BJ (cell line): ENCODE data around the gene NABP1. TPM values are rescaled to one million over a fixed set of nuclear protein-coding genes. Genes with fewer than 3 reads are reported as not detected.
A peak's percentile ranks its signal among the peaks of the same experiment; 100 is the strongest.

Source experiments
- CTCF ChIA-PET: fragments of 350-600 bp; formaldehyde crosslinking; extraction: SDS; loops from one replicate; lab custom pipeline; 2021; ENCODE audit warnings: antibody characterized with exemption, inconsistent platforms; lab: Yijun Ruan, JAX
- POLR2A ChIA-PET: fragments of 300-600 bp; sonication (Branson Sonifier 250); formaldehyde crosslinking; extraction: SDS; loops from one replicate; lab custom pipeline; 2021; ENCODE audit warnings: antibody characterized with exemption; lab: Charles Lee
- DNase-seq: peaks from one replicate; pipeline ENCODE4 v3.0.0-alpha.2; 2011; ENCODE audit warnings: low read depth
- H3K27me3 ChIP-seq: 2 replicates; pipeline ENCODE4 v1.6.0; 2011; ENCODE audit warnings: low read length; ENCODE audit not compliant: control insufficient read depth, insufficient read depth
- H3K36me3 ChIP-seq: 2 replicates; pipeline ENCODE4 v1.5.1; 2011; ENCODE audit warnings: low read length; ENCODE audit not compliant: control insufficient read depth, insufficient read depth
- H3K4me3 ChIP-seq: 2 replicates; pipeline ENCODE4 v1.5.1; 2011; ENCODE audit warnings: low read depth, mild to moderate bottlenecking, control low read depth, low read length
- polyA plus RNA-seq: library from polyadenylated mRNA; depleted of rRNA; stranded (reverse); fragments of >200 nt; gene quantifications from 2 replicates; pipeline ENCODE4 v1.2.3, GENCODE V29; 2011
- TF ChIP-seq, protein P1 (sequence below): IDR thresholded peaks from 2 replicates; pipeline ENCODE4 v1.5.1; 2011; ENCODE audit warnings: low read depth, mild to moderate bottlenecking, control low read depth, inconsistent platforms, low read length, moderate library complexity; ENCODE audit not compliant: insufficient read depth

The NABP1 gene
- polyA plus RNA-seq, 1 experiment, result 63.8 TPM

DNA sequence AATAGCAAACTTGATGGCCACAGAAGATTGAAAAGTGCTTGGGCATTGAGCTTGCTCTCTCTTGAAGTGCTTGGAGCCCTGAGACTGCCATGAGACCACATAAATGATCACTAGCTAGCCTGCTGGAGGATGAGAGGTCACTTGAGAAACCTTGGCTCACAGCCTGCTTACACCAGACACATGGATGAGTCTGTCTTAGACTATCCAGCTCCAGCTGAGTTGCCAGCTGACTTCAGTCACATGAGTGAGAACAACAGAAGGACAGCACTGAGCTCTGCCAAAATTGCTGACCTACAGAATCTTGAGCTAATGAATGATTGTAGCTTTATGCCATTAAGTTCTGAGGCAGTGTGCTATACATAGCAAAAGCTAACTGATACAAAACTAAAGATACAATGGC is 18.1 kb downstream of the NABP1 start:
- peak; percentile 73 for DNase-seq
- H3K4me3 ChIP-seq, result no peak overlapping the region
- CTCF ChIA-PET, result interaction anchor here (0.9 to 3.6 kb wide), 5 partner anchors 10 to 466 kb away, joined by 3 to 23 read pairs (median 3); no protein-coding TSS in a partner anchor
- TF ChIP-seq, protein P1, sequence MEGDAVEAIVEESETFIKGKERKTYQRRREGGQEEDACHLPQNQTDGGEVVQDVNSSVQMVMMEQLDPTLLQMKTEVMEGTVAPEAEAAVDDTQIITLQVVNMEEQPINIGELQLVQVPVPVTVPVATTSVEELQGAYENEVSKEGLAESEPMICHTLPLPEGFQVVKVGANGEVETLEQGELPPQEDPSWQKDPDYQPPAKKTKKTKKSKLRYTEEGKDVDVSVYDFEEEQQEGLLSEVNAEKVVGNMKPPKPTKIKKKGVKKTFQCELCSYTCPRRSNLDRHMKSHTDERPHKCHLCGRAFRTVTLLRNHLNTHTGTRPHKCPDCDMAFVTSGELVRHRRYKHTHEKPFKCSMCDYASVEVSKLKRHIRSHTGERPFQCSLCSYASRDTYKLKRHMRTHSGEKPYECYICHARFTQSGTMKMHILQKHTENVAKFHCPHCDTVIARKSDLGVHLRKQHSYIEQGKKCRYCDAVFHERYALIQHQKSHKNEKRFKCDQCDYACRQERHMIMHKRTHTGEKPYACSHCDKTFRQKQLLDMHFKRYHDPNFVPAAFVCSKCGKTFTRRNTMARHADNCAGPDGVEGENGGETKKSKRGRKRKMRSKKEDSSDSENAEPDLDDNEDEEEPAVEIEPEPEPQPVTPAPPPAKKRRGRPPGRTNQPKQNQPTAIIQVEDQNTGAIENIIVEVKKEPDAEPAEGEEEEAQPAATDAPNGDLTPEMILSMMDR, result no peak
- H3K27me3 ChIP-seq, result no peaks in the 10 kb centered on the region
- POLR2A ChIA-PET, result interaction anchor here (0.5 to 0.7 kb wide), 3 partner anchors 20 to 141 kb away, joined by 3 to 14 read pairs (median 4); no protein-coding TSS in a partner anchor
- H3K36me3 ChIP-seq, result no peaks in the 10 kb centered on the region

DNA sequence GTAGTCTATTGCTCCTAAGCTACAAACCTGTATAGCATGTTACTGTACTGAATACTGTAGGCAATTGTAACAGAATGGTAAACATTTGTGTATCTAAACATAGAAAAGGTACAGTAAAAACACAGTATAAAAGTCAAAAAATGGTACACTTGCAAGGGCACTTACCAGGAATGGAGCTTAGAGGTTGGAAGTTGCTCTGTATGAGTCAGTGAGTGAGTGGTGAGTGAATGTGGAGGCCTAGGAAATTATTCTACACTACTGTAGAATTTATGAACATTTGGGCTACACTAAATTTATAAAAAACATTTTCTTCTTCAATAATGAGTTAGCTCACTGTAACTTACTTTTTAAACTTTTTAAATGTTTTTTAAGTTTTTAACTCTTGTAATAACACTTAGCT is 19.0 kb downstream of the NABP1 start:
- no peaks in the 10 kb centered on the region for H3K27me3 ChIP-seq
- ChIA-PET CTCF (interaction anchor here (0.9 to 3.6 kb wide), 4 partner anchors 10 to 141 kb away, joined by 3 to 23 read pairs (median 3); no protein-coding TSS in a partner anchor), POLR2A (interaction anchor here (0.6 to 1.0 kb wide), 3 partner anchors 8 to 115 kb away, joined by 3 to 5 read pairs (median 4); no protein-coding TSS in a partner anchor)
- TF ChIP-seq, protein P1, result no peak
- no peak for DNase-seq
- H3K4me3 ChIP-seq, result no peak overlapping the region
- no peaks in the 10 kb centered on the region for H3K36me3 ChIP-seq

DNA sequence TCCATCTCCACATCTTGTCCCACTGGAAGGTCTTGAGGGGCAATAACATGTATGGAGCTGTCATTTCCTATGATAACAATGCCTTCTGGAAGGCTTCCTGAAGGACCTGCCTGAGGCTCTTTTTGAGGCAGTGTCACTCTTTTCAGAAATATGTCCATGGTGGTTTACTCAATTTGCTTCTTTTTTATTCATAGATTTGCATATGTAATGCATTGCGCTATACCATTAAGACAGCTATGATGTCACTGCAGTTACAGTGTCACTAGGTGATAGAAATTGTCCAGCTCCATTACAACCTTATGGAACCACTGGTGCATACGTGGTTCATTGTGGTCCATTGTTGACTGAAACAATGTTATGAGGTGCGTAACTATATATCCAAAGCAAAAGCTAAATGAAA is 19.9 kb downstream of the NABP1 start:
- TF ChIP-seq, protein P1, result no peak
- no peaks in the 10 kb centered on the region for H3K36me3 ChIP-seq
- no peaks in the 10 kb centered on the region for H3K27me3 ChIP-seq
- ChIA-PET POLR2A (interaction anchor here (1.0 kb wide), 1 partner anchor 9 kb away, joined by 4 read pairs; no protein-coding TSS in a partner anchor), CTCF (interaction anchor here (0.9 to 3.6 kb wide), 3 partner anchors 60 to 142 kb away, joined by 3 to 23 read pairs (median 4); no protein-coding TSS in a partner anchor)
- H3K4me3 ChIP-seq, result no peak overlapping the region
- no peak for DNase-seq

DNA sequence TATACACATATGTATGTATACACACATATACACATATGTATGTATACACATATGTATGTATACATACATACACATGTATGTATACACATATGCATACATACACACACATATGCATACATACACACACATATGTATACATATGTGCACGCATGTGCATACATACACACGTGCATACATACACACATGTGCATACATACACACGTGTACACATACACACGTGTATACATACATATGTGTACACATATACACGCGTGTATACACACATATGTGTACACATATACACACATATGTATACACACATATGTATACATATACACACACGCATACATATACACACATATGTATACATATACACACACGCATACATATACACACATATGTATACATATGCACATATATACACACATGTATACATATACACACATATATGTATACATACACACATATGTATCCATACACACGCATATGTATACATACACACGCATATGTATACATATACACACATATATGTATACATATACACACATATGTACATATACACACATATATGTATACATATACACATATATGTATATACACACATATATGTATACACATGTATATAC is 21.5 kb downstream of the NABP1 start:
- H3K27me3 ChIP-seq, result no peaks in the 10 kb centered on the region
- TF ChIP-seq, protein P1, result no peak
- no peak overlapping the region for H3K4me3 ChIP-seq
- no peaks in the 10 kb centered on the region for H3K36me3 ChIP-seq
- ChIA-PET CTCF (no interaction called here), POLR2A (no interaction called here)
- DNase-seq, result no peak

DNA sequence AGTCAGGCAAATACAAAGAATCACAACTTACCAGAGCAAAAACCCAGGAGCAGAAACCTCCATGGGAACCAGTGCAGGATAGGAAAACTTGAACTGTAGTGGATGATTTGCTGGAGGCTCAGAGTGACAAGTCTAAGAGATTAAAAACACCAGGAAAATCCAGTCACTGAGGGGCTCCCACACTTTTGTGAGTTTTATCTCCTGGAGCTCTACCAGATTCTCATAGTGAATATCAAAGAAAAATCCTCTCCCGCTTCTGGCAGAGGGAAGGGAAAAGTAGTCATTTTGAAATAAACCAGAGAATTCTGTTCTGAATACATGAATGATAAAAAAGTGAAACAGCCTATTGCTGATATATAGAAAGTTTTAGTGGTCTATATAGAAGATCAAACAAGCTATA is 23.1 kb downstream of the NABP1 start:
- no peaks in the 10 kb centered on the region for H3K27me3 ChIP-seq
- no peaks in the 10 kb centered on the region for H3K36me3 ChIP-seq
- no peak for DNase-seq
- ChIA-PET CTCF (interaction anchor here (0.8 to 1.9 kb wide), 3 partner anchors 9 to 134 kb away, joined by 3 to 5 read pairs (median 4); no protein-coding TSS in a partner anchor), POLR2A (no interaction called here)
- H3K4me3 ChIP-seq, result no peak overlapping the region
- TF ChIP-seq, protein P1, result no peak
